HepG2 (cell line): Measurements from ENCODE around the gene IQCE. TPM values are rescaled to one million over a fixed set of nuclear protein-coding genes. Genes with fewer than 3 reads are reported as not detected.

Experiments used
- CENPX ChIP-seq: sonication (generic); formaldehyde crosslinking; IDR thresholded peaks from 2 replicates; pipeline ENCODE4 v1.9.0; 2021; ENCODE audit warnings: mild to moderate bottlenecking, missing genetic modification reagents, moderate library complexity
- ETV5 ChIP-seq: IDR thresholded peaks from 2 replicates; pipeline ENCODE4 v1.6.1; 2018; ENCODE audit warnings: missing biosample characterization, missing genetic modification reagents, inconsistent platforms, borderline replicate concordance
- GLMP ChIP-seq: sonication (generic); formaldehyde crosslinking; IDR thresholded peaks from 2 replicates; pipeline ENCODE4 v1.9.0; 2021; ENCODE audit warnings: missing genetic modification reagents, mild to moderate bottlenecking, borderline replicate concordance
- GMEB2 ChIP-seq: IDR thresholded peaks from 2 replicates; pipeline ENCODE4 v1.6.1; 2016; ENCODE audit warnings: missing biosample characterization, missing genetic modification reagents, low read depth
- IKZF1 ChIP-seq: fragments of 450-650 bp; IDR thresholded peaks from 2 replicates; pipeline ENCODE4 v1.7.1; 2016
- ISL2 ChIP-seq: sonication (generic); formaldehyde crosslinking; IDR thresholded peaks from 2 replicates; pipeline ENCODE4 v1.5.0; 2020; ENCODE audit warnings: missing genetic modification reagents
- JUNB ChIP-seq: sonication (generic); formaldehyde crosslinking; IDR thresholded peaks from 2 replicates; pipeline ENCODE4 v1.8.0; 2022; ENCODE audit warnings: missing genetic modification reagents, mild to moderate bottlenecking, borderline replicate concordance
- KLF12 ChIP-seq: sonication (generic); formaldehyde crosslinking; IDR thresholded peaks from 2 replicates; pipeline ENCODE4 v1.4.0; 2020; ENCODE audit warnings: missing genetic modification reagents, borderline replicate concordance
- NR2C2 ChIP-seq: sonication (generic); formaldehyde crosslinking; IDR thresholded peaks from 2 replicates; pipeline ENCODE4 v1.4.0; 2020; ENCODE audit warnings: missing genetic modification reagents, mild to moderate bottlenecking, moderate library complexity, borderline replicate concordance
- NR2F6 ChIP-seq, 2 experiments: IDR thresholded peaks; 2 replicates each; pipeline ENCODE4 v1.6.1; 2016; ENCODE audit warnings: antibody characterized with exemption in 1 of 2, mild to moderate bottlenecking in 1 of 2
- PATZ1 ChIP-seq: sonication (generic); formaldehyde crosslinking; IDR thresholded peaks from 2 replicates; pipeline ENCODE4 v1.4.0; 2020; ENCODE audit warnings: missing genetic modification reagents
- PPARG ChIP-seq: conservative IDR thresholded peaks from 2 replicates; pipeline ENCODE4 v1.6.1; 2016; ENCODE audit warnings: missing biosample characterization, missing genetic modification reagents
- SMC3 ChIP-seq: IDR thresholded peaks from 2 replicates; pipeline ENCODE4 v1.6.1; 2011; ENCODE audit warnings: low read length, improper control_type of control experiment
- STAT5B ChIP-seq: sonication (generic); formaldehyde crosslinking; IDR thresholded peaks from 2 replicates; pipeline ENCODE4 v1.4.0; 2020; ENCODE audit warnings: missing genetic modification reagents
- U2AF2 ChIP-seq: fragments of 200-400 bp; formaldehyde crosslinking; IDR thresholded peaks from 2 replicates; pipeline ENCODE4 v1.6.1; 2017; ENCODE audit warnings: low read depth, mild to moderate bottlenecking, low read length
- ZNF207 ChIP-seq: fragments of 450-650 bp; IDR thresholded peaks from 2 replicates; pipeline ENCODE4 v1.6.1; 2016; ENCODE audit warnings: antibody characterized with exemption, borderline replicate concordance
- polyA plus RNA-seq, 8 experiments: library from polyadenylated mRNA; depleted of rRNA in 3 of 8; stranded (reverse) in 7 of 8; unstranded in 1 of 8; fragments of >200 nt; fragmentation: Illumina TruSeq in 4 of 8; extraction: Trizol in 4 of 8; gene quantifications; 2 replicates each; pipeline versions ENCODE4 v1.2.1 to v1.2.3, GENCODE V29; 2011 to 2016; ENCODE audit warnings: low read depth in 4 of 8, missing spikeins in 1 of 8, mixed read lengths in 1 of 8; ENCODE audit not compliant: insufficient read depth in 1 of 8
- total RNA-seq, 5 experiments: library from RNA; depleted of rRNA; stranded (reverse); fragments of >200 nt; fragmentation: Illumina TruSeq; extraction: Trizol; gene quantifications; 2 replicates each; pipeline ENCODE4 v1.2.3, GENCODE V29; 2016; ENCODE audit warnings: low read depth in 1 of 5
- TF ChIP-seq, protein P1 (sequence below): sonication (generic); formaldehyde crosslinking; IDR thresholded peaks from 2 replicates; pipeline ENCODE4 v1.4.0; 2020; ENCODE audit warnings: low read depth, missing genetic modification reagents
- TF ChIP-seq, protein P2 (sequence below): sonication (generic); formaldehyde crosslinking; IDR thresholded peaks from 2 replicates; pipeline ENCODE4 v1.5.1; 2020; ENCODE audit warnings: missing genetic modification reagents, mild to moderate bottlenecking, borderline replicate concordance
- TF ChIP-seq, protein P3 (sequence below): sonication (generic); formaldehyde crosslinking; IDR thresholded peaks from 2 replicates; pipeline ENCODE4 v1.5.0; 2020; ENCODE audit warnings: missing genetic modification reagents

Gene IQCE
- total and polyA plus RNA-seq, 2 of the 13 experiments (the other 11 are each of a cell fraction or from before 2014, with no cell fraction given), result 1.5 to 2.5 TPM

GRCh38 chr7:2628130-2628482 is 69.3 kb downstream of the IQCE start (continued):
- TF ChIP-seq GLMP, result no peak
- no peak for TF ChIP-seq U2AF2
- no peak for TF ChIP-seq GMEB2 (CRISPR knock-in tag)
- peak; percentile 77 for TF ChIP-seq PATZ1 (CRISPR knock-in tag)
- TF ChIP-seq, protein P1, sequence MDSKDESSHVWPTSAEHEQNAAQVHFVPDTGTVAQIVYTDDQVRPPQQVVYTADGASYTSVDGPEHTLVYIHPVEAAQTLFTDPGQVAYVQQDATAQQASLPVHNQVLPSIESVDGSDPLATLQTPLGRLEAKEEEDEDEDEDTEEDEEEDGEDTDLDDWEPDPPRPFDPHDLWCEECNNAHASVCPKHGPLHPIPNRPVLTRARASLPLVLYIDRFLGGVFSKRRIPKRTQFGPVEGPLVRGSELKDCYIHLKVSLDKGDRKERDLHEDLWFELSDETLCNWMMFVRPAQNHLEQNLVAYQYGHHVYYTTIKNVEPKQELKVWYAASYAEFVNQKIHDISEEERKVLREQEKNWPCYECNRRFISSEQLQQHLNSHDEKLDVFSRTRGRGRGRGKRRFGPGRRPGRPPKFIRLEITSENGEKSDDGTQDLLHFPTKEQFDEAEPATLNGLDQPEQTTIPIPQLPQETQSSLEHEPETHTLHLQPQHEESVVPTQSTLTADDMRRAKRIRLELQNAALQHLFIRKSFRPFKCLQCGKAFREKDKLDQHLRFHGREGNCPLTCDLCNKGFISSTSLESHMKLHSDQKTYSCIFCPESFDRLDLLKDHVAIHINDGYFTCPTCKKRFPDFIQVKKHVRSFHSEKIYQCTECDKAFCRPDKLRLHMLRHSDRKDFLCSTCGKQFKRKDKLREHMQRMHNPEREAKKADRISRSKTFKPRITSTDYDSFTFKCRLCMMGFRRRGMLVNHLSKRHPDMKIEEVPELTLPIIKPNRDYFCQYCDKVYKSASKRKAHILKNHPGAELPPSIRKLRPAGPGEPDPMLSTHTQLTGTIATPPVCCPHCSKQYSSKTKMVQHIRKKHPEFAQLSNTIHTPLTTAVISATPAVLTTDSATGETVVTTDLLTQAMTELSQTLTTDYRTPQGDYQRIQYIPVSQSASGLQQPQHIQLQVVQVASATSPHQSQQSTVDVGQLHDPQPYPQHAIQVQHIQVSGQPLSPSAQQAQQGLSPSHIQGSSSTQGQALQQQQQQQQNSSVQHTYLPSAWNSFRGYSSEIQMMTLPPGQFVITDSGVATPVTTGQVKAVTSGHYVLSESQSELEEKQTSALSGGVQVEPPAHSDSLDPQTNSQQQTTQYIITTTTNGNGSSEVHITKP (CRISPR knock-in tag), result no peak
- TF ChIP-seq, protein P2, sequence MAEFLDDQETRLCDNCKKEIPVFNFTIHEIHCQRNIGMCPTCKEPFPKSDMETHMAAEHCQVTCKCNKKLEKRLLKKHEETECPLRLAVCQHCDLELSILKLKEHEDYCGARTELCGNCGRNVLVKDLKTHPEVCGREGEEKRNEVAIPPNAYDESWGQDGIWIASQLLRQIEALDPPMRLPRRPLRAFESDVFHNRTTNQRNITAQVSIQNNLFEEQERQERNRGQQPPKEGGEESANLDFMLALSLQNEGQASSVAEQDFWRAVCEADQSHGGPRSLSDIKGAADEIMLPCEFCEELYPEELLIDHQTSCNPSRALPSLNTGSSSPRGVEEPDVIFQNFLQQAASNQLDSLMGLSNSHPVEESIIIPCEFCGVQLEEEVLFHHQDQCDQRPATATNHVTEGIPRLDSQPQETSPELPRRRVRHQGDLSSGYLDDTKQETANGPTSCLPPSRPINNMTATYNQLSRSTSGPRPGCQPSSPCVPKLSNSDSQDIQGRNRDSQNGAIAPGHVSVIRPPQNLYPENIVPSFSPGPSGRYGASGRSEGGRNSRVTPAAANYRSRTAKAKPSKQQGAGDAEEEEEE (CRISPR knock-in tag), result no peak
- peak; percentile 76; the same call in 1 of the 2 replicates for TF ChIP-seq ETV5 (CRISPR knock-in tag)
- TF ChIP-seq JUNB (CRISPR knock-in tag), result no peak
- no peak for TF ChIP-seq IKZF1
- TF ChIP-seq KLF12 (CRISPR knock-in tag), result no peak
- no peak for TF ChIP-seq CENPX (CRISPR knock-in tag)
- no peak for TF ChIP-seq ZNF207
- TF ChIP-seq SMC3, result no peak
- TF ChIP-seq PPARG (CRISPR knock-in tag), result no peak
- TF ChIP-seq, protein P3, sequence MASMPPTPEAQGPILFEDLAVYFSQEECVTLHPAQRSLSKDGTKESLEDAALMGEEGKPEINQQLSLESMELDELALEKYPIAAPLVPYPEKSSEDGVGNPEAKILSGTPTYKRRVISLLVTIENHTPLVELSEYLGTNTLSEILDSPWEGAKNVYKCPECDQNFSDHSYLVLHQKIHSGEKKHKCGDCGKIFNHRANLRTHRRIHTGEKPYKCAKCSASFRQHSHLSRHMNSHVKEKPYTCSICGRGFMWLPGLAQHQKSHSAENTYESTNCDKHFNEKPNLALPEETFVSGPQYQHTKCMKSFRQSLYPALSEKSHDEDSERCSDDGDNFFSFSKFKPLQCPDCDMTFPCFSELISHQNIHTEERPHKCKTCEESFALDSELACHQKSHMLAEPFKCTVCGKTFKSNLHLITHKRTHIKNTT, result no peak
- peak; percentile 61; the same call in 1 of the 2 replicates for TF ChIP-seq ISL2 (CRISPR knock-in tag)
- no peak for TF ChIP-seq STAT5B (CRISPR knock-in tag)
- TF ChIP-seq NR2C2 (CRISPR knock-in tag), result no peak
- TF ChIP-seq NR2F6 (IDR thresholded peaks at IDR 0.05), result no peak
- peak; percentile 37; the same call in 1 of the 2 replicates for TF ChIP-seq NR2F6 (CRISPR knock-in tag; IDR thresholded peaks at IDR 0.05)
